Skeletal muscle cell (primary cell): ENCODE results near the gene OR13A1.
"Not testable (repeated sequence)": the region's sequence is repeated elsewhere in the genome, so short reads cannot be mapped to it uniquely, and the experiment has no call there.

ENCODE experiments used
- DNase-seq: peaks from one replicate; pipeline ENCODE4 v3.0.0-alpha.2; 2010; ENCODE audit warnings: low read depth
- H3K4me3 ChIP-seq: 2 replicates; pipeline ENCODE4 v1.5.1; 2011; ENCODE audit warnings: low read depth, mild to moderate bottlenecking, control low read depth, low read length, moderate library complexity

OR13A1 gene, protein sequence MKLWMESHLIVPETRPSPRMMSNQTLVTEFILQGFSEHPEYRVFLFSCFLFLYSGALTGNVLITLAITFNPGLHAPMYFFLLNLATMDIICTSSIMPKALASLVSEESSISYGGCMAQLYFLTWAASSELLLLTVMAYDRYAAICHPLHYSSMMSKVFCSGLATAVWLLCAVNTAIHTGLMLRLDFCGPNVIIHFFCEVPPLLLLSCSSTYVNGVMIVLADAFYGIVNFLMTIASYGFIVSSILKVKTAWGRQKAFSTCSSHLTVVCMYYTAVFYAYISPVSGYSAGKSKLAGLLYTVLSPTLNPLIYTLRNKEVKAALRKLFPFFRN

DNA sequence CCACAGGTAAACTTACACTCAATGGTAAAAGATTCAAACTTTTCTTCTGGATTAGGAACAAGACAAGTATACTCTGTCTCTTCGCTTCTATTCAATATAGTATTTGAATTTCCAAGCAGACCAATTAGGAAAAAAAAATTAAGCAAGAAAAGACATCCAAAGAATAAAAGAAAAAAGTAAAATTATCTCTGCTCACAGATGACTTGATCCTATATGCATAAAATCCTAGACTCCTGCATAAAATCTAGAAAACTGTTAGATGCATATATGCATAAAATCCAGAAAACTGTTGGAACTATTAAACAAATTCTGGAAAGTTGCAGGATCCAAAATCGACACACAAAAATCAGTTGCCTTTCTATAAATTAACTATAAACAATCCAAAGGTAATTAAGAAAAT, at the start of gene OR13A1:
OR13A1 (minus strand) TSS at position 101 of the 400 bp plus-strand sequence. CDS start 11,186 bp downstream, outside the sequence.
- H3K4me3 ChIP-seq, result no peak within 1 kb of the TSS
- DNase-seq, result no peak

DNA sequence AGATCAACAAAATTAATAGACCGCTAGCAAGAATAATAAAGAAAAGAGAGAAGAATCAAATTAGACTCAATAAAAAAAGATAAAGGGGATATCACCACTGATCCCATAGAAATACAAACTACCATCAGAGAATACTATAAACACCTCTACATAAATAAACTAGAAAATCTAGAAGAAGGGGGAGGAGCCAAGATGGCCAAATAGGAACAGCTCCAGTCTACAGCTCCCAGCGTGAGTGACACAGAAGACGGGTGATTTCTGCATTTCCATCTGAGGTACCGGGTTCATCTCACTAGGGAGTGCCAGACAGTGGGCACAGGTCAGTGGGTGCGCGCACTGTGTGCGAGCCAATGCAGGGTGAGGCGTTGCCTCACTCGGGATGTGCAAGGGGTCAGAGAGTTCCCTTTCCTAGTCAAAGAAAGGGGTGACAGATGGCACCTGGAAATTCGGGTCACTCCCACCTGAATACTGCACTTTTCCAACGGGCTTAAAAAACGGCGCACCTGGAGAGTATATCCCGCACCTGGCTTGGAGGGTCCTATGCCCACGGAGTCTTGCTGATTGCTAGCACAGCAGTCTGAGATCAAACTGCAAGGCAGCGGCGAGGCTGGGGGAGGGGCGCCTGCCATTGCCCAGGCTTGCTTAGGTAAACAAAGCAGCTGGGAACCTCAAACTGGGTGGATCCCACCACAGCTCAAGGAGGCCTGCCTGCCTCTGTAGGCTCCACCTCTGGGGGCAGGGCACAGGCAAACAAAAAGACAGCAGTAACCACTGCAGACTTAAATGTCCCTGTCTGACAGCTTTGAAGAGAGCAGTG, 46.8 kb upstream of the OR13A1 start:
- DNase-seq, H3K4me3 ChIP-seq: not testable (repeated sequence)

DNA sequence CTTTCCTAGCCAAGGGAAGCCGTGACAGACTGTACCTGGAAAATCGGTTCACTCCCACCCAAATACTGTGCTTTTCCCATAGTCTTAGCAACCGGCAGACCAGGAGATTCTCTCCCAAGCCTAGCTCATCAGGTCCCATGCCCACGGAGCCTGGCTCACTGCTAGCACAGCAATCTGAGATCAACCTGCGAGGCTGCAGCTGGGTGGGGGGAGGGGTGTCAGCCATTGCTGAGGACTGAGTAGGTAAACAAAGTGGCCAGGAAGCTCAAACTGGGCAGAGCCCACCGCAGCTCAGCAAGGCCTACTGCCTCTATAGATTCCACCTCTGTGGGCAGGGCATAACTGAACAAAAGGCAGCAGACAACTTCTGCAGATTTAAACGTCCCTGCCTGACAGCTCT, 43.6 kb upstream of the OR13A1 start:
- not testable (repeated sequence) for H3K4me3 ChIP-seq, DNase-seq

DNA sequence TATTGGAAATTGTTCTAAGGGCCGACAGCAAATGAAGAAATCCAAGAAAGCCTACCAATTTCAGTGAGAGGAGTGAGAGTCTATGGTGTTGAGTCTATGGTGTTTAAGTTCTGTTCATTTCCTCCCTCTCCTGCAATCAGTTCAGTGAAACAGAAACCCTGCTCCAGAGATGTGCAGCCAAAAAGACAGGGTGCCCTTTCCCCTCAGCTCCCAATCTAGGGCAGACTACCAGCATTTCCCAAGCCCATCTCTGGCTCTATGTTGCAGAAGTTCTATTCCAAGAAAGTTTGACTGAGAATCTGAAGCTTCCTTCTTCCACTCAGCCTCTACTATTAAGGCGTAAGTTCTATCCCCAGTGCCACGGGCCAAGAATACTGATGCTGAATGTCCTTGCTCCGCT, 40.1 kb upstream of the OR13A1 start:
- no peak overlapping the region for H3K4me3 ChIP-seq
- no peak for DNase-seq

DNA sequence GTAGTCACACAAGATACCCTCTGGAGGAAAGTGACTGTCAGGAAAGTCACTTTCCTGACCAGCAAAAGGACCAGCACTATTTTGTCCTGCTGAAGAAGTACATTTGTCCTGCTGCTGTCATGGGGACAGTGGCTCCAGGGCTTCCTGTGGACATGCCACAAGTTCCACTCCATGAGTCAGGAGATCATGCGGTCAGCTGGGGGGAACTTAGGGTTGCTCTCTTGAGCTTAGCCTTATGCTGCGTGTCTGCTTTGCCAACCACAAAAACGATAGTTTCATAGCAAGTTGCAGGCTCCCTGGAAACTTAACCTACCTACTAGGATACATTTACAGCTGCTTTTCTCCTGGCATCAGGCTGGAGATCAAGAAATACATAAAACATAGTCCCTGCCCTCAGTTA, 38.9 kb upstream of the OR13A1 start:
- no peak overlapping the region for H3K4me3 ChIP-seq
- no peak for DNase-seq

DNA sequence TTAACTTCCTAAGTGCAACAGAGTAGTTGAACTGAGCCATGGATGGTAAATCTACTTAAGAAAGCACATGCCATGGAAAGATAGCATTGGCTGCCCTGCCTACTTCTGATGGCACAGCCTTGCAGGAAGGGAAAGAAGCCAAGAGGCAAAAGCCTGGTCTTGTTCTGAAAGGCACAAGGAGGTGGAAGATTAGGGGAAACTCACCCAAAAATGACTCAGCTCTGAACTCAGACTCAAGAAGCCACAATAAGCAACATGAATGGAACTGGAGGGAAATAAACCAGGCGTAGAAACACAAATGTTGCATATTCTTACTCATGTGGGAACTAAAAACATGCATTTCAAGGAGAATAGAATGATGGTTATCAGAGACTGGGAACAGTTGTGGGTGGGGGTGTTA, 37.8 kb upstream of the OR13A1 start:
- DNase-seq, result no peak
- no peak overlapping the region for H3K4me3 ChIP-seq

DNA sequence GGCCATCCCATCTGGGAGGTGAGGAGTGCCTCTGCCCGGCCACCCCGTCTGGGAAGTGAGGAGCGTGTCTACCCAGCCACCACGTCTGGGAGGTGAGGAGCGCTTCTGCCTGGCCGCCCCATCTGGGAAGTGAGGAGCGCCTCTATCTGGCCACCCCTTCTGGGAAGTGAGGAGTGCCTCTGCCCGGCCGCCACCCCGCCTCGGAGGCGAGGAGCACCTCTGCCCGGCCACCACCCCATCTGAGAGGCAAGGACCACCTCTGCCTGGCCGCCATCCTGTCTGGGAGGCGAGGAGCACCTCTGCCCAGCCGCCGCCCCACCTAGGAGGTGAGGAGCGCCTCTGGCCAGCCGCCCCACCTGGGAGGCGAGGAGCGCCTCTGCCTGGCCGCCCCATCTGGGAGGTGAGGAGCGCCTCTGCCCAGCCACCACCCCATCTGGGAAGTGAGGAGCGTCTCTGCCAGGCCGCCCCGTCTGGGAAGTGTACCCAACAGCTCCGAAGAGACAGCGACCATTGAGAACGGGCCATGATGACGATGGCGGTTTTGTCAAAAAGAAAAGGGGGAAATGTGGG, 32.9 kb upstream of the OR13A1 start:
- DNase-seq, result not testable (repeated sequence)

DNA sequence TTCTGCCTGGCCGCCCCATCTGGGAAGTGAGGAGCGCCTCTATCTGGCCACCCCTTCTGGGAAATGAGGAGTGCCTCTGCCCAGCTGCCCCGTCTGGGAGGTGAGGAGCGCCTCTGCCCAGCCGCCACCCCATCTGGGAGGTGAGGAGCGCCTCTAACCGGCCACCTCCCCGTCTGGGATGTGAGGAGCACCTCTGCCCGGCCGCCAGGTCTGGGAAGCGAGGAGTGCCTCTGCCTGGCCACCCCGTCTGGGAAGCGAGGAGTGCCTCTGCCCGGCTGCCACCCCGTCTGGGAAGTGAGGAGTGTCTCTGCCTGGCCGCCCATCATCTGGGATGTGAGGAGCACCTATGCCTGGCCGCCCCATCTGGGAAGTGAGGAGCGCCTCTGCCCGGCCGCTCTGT, 32.1 kb upstream of the OR13A1 start:
- DNase-seq, H3K4me3 ChIP-seq: not testable (repeated sequence)

More for the DNA sequence above, 32.9 kb upstream of the OR13A1 start:
- H3K4me3 ChIP-seq, result not testable (repeated sequence)

DNA sequence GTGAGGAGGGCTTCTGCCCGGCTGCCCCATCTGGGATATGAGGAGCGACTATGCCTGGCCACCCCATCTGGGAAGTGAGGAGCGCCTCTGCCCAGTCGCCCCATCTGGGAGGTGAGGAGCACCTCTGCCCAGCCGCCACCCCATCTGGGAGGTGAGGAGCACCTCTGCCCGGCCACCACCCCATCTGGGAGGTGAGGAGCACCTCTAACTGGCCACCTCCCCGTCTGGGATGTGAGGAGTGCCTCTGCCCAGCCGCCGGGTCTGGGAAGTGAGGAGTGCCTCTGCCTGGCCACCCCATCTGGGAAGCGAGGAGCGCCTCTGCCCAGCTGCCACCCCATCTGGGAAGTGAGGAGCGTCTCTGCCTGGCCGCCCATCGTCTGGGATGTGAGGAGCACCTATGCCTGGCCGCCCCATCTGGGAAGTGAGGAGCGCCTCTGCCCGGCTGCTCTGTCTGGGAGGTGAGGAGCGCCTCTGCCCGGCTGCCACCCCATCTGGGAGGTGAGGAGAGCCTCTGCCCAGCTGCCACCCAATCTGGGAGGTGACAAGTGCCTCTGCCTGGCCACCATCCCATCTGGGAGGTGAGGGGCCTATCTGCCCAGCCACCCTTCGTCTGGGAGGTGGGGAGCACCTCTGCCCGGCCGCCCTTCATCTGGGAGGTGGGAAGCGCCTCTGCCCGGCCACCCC, 31.4 kb upstream of the OR13A1 start:
- DNase-seq, H3K4me3 ChIP-seq: not testable (repeated sequence)

DNA sequence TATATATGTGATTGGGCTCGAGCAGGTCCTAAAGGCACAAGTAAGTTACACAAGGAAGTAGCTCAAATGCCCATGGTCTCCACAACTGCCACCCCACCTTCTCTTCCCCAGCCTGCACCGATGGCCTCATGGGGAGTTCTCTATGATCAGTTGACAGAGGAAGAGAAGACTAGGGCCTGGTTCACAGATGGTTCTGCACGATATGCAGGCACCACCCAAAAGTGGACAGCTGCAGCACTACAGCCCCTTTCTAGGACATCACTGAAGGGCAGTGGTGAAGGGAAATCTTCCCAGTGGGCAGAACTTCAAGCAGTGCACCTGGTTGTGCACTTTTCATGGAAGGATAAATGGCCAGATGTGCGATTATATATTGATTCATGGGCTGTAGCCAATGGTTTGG, 25.0 kb upstream of the OR13A1 start:
- DNase-seq, result not testable (repeated sequence)

DNA sequence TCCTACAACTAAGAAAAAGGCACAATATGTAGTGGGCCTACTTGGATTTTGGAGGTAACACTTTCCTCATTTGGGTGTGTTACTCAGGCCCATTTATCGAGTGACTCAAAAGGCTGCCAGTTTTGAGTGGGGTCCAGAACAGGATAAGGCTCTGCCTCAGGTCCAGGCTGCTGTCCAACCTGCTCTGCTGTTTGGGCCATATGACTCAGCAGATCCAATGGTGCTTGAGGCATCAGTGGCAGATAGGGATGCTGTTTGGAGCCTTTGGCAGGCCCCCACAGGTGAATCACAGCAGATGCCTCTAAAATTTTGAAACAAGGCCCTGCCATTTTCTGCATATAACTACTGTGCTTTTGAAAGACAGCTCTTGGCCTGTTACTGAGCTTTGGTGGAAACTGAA, 24.5 kb upstream of the OR13A1 start:
- DNase-seq, result no peak
- no peak overlapping the region for H3K4me3 ChIP-seq

More for the DNA sequence above, 25.0 kb upstream of the OR13A1 start:
- not testable (repeated sequence) for H3K4me3 ChIP-seq

DNA sequence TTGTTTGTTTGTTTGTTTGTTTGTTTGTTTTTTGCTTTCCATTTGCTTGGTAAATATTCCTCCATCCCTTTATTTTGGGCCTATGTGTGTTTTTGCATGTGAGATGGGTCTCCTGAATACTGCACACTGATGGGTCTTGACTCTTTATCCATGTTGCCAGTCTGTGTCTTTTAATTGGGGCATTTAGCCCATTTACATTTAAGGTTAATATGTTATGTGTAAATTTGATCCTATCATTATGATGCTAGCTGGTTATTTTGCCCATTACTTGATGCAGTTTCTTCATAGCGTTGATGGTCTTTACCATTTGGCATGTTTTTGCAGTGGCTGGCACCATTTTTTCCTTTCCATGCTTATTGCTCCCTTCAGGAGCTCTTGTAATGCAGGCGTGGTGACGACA, 16.4 kb upstream of the OR13A1 start:
- not testable (repeated sequence) for DNase-seq

DNA sequence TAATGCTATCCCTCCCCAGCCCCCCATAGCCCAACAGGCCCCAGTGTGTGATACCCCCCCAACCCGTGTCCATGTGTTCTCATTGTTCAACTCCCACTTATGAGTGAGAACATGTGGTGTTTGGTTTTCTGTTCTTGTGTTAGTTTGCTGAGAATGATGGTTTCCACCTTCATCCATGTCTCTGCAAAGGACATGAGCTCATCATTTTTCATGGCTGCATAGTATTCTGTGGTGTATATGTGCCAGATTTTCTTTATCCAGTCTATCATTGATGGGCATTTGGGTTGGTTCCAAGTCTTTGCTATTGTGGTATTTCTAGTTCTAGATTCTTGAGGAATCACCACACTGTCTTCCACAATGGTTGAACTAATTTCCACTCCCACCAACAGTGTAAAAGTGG, 11.5 kb upstream of the OR13A1 start:
- H3K4me3 ChIP-seq, DNase-seq: not testable (repeated sequence)

More for the DNA sequence above, 16.4 kb upstream of the OR13A1 start:
- not testable (repeated sequence) for H3K4me3 ChIP-seq

DNA sequence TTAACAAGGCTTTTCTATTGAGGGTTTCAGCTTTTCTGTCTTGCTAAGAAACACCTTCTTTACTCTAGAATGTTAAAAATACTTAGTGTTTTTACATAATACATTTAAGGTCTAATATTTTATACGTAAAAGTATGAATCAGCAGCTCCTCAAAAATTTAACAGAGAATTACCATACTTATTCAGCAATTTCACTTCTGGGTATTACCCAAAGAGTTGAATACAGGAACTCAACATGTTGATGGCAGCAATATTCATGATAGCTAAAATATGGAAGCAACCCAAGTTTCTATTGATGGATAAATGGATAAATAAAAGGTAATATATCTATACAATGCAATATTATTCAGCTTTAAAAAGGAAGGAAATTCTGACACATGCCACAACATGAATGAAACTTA, 9.7 kb upstream of the OR13A1 start:
- no peak for DNase-seq
- H3K4me3 ChIP-seq, result no peak overlapping the region

DNA sequence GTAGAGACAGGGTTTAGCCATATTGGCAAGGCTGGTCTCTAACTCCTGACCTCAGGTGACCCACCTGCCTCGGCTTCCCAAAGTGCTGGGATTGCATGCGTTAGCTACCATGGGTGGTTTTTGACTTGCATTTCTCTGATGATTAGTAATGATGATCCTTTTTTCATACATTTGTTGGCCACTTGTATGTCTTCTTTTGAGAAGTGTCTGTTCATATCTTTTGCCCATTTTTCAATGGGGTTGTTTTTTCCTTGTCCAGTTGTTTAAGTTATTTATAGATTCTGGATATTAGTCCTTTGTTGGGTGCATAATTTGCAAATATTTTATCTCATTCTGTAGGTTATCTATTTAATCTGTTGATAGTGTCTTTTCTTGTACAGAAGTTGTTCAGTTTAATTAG, 4.3 kb upstream of the OR13A1 start:
- no peak for DNase-seq
- no peak overlapping the region for H3K4me3 ChIP-seq

DNA sequence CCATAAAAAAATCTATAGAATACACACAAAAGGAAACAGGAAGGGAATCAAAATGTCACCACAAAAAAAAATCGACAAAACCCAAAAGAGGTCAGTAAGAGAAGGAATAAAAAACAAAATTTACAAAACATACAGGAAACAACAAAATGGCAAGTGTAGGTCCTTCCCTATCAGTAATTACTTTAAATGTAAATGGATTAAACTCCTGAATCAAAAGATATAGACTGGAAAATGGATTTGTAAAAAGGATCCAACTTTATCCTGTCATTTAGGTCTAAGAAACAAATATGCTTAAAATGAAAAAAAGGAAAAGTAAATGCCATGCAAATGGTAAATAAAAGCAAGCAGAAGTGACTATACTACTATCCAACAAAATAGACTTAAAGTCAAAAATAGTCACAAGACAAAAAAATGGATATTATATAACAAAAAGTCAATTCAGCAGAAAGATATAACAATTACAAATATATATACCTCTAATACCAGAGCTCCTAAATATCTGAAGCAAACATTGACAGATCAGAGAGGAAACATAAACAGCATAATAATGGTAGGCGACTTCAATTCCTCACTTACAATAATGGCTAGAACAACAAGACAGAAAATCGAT, 2.0 kb downstream of the OR13A1 start:
- no peak for DNase-seq

DNA sequence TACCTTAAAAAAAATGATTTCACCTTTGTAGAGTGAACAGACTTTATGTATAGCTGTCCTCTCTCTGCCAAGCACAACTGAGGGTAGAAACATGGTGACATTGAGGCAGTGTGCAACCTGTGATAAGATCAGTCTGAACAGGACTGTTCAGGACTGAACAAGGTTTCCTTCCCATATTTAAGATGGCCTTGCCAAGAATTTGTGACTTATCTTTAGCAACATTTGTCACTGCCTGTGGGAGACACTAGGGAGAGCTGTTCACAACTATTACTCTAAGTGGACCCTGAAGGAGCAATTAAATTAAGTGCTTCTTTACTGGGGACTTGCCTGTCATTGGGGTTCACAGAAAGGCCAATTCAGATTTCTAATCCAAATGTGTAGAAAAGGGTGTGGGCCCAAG, 6.7 kb downstream of the OR13A1 start:
- DNase-seq, result no peak
- no peak overlapping the region for H3K4me3 ChIP-seq

More for the DNA sequence above, 2.0 kb downstream of the OR13A1 start:
- H3K4me3 ChIP-seq, result no peak overlapping the region

DNA sequence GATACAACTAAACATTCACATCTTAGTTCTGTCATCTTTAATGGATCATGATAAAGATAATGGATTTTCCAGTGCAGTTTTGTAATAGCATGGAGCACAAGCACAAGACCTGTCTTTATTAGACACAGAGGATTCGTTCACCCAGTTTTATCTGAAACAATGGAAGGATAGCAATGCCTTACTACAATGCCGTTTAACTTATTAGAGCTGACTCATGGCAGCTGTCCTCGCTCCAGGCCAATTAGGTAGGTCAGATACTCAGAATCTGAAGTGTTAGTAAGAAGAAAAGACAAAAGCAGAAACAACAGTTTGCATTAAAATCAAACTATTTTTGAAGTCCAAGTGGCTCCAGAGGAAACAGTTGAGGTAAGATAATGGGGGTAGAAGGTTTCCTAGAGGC, 12.8 kb downstream of the OR13A1 start:
- no peak overlapping the region for H3K4me3 ChIP-seq
- no peak for DNase-seq

DNA sequence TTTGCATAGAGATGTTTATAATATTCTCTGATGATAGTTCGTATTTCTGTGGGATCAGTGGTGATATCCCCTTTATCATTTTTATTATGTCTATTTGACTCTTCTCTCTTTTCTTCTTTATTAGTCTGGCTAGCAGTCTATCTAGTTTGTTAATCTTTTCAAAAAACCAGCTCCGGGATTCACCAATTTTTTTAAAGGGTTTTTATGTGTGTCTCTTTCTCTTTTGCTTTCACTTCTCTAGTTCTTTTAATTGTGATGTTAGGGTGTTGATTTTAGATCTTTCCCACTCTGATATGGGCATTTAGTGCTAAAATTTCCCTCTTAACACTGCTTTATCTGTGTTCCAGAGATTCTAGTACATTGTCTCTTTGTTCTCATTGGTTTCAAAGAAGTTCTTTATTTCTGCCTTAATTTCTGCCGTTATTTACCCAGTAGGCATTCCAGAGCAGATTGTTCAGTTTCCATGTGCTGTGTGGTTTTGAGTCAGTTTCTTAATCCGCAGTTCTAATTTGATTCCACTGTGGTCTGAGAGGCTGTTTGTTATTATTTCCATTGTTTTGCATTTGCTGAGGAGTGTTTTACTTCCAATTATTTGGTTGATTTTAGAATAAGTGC, 17.0 kb downstream of the OR13A1 start:
- not testable (repeated sequence) for H3K4me3 ChIP-seq, DNase-seq
